ENCODE data around the gene ULK2. TPM values are rescaled to one million over a fixed set of nuclear protein-coding genes. Genes with fewer than 3 reads are reported as not detected.

Gene ULK2
- total RNA-seq, 3 donors from 2014 or later (not counting 1 experiment from before 2014, with no cell fraction given), result 13.7 to 20.6 (median 19.2) TPM

DNA sequence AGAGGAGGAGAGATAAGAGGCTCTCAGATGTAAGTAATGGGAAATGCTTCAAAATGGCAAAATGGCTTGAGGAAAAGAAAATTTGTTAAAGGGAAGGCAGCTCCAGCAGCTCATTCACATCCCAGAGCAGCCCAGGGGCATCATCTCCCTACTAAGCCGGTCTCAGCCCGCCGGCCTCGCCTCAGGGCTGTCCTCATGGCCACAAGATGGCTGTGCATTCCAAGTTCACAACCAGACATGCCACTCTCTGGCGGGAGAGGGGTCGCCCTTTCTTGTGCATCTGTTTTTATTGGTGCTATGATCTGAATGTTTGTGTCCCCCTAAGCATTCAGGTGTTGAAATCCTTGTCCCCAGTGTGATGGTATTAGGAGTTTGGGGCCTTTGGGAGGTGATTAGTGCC is 137.8 kb downstream of the ULK2 start:
- ATAC-seq (no peak), DNase-seq (no peak)
- TF ChIP-seq, protein P1, sequence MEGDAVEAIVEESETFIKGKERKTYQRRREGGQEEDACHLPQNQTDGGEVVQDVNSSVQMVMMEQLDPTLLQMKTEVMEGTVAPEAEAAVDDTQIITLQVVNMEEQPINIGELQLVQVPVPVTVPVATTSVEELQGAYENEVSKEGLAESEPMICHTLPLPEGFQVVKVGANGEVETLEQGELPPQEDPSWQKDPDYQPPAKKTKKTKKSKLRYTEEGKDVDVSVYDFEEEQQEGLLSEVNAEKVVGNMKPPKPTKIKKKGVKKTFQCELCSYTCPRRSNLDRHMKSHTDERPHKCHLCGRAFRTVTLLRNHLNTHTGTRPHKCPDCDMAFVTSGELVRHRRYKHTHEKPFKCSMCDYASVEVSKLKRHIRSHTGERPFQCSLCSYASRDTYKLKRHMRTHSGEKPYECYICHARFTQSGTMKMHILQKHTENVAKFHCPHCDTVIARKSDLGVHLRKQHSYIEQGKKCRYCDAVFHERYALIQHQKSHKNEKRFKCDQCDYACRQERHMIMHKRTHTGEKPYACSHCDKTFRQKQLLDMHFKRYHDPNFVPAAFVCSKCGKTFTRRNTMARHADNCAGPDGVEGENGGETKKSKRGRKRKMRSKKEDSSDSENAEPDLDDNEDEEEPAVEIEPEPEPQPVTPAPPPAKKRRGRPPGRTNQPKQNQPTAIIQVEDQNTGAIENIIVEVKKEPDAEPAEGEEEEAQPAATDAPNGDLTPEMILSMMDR (IDR thresholded peaks at IDR 0.05), result no peak
- peaks cover 3% of the 10 kb centered on the region for H3K4me1 ChIP-seq (ENCODE audit: control insufficient read depth, insufficient read depth, low read length)
- H3K4me1 Mint-ChIP-seq, result peaks cover 7 to 8% of the 10 kb centered on the region in 2 donors
- over 99% methylated on average over 6 of the region's 6 CpGs for WGBS (ENCODE audit: insufficient coverage)
- no peaks in the 10 kb centered on the region for H3K27me3 ChIP-seq (ENCODE audit: control insufficient read depth, insufficient read depth, low read length)
- no peak overlapping the region for H3K27ac ChIP-seq (ENCODE audit: low read length)
- H3K27ac Mint-ChIP-seq, result no peak overlapping the region
- no peaks in the 10 kb centered on the region for H3K9me3 Mint-ChIP-seq
- H3K36me3 ChIP-seq (ENCODE audit: control insufficient read depth, insufficient read depth, low read length), result no peaks in the 10 kb centered on the region
- no peak overlapping the region for H3K4me3 ChIP-seq (ENCODE audit: low read length)
- H3K9me3 ChIP-seq (ENCODE audit: control insufficient read depth, insufficient read depth, low read length), result no peaks in the 10 kb centered on the region
- H3K27me3 Mint-ChIP-seq (ENCODE audit: low read depth in 2 of 2), result peaks cover 0 to 3% of the 10 kb centered on the region in 2 donors
- H3K36me3 Mint-ChIP-seq, result no peaks in the 10 kb centered on the region
- no peak overlapping the region for H3K4me3 Mint-ChIP-seq
- intact Hi-C loops (cut with micrococcal nuclease), result no loop called here

DNA sequence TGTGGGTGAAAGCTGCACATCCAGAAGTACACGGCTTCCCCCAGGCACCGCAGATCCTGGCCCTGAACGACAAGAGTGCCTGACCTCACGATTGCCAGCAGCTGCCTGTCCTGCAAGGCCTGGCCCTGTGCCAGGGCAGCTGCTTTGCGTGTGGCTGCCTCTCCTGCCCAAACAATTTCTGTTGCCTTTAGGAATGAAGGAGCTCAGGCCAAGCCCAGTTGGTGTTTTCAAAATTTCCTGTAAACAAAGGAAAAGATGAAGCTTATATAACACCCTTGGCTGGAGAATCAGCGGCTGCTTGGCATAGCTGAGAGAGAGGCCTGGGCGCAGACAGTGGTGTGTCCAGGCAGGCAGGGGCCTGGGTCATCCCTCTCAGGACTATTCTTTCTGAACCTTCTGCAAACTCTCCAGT is 139.6 kb downstream of the ULK2 start:
- H3K9me3 Mint-ChIP-seq, result no peaks in the 10 kb centered on the region
- H3K36me3 ChIP-seq (ENCODE audit: control insufficient read depth, insufficient read depth, low read length), result no peaks in the 10 kb centered on the region
- H3K4me1 Mint-ChIP-seq, result peaks cover 8 to 16% of the 10 kb centered on the region in 2 donors
- DNase-seq (no peak), ATAC-seq (no peak)
- intact Hi-C loops (cut with micrococcal nuclease), result no loop called here
- no peak overlapping the region for H3K4me3 ChIP-seq (ENCODE audit: low read length)
- H3K4me3 Mint-ChIP-seq, result no peak overlapping the region
- no peak overlapping the region for H3K27ac ChIP-seq (ENCODE audit: low read length)
- TF ChIP-seq, protein P1 (IDR thresholded peaks at IDR 0.05), result no peak
- H3K27ac Mint-ChIP-seq, result no peak overlapping the region
- no peaks in the 10 kb centered on the region for H3K27me3 Mint-ChIP-seq (ENCODE audit: low read depth in 2 of 2)
- H3K36me3 Mint-ChIP-seq, result no peaks in the 10 kb centered on the region
- no peaks in the 10 kb centered on the region for H3K27me3 ChIP-seq (ENCODE audit: control insufficient read depth, insufficient read depth, low read length)
- WGBS (ENCODE audit: insufficient coverage), result 58% methylated on average over 7 of the region's 7 CpGs
- H3K9me3 ChIP-seq (ENCODE audit: control insufficient read depth, insufficient read depth, low read length), result no peaks in the 10 kb centered on the region
- H3K4me1 ChIP-seq (ENCODE audit: control insufficient read depth, insufficient read depth, low read length), result peaks cover 14% of the 10 kb centered on the region

DNA sequence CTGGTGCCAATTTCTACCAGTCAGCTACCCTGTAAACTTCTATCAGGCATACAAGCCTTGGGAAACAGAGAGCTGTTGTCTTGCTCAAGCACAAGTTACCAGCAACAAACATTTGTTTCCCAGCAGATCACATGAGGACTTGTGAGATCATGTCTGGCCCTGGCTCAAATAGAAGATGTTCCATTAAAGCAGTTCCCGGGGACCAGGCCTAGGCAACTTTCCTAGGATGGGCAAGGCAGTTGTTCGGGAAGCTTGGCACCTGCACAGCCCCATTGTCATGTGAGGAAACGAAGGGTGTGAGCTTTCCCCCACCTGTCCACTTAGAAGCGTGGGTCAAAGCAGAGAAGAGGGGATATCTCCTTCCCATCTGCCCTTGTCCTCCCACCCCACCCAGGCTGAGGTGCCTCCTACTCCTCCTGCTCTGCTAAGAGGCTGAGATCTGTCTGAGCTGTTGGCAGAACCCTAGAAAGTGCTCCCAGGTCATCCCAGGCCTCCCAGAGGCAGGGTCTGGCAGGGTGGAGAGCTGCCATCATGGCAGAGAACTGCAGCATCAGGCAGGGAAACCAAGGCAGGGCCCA is 140.1 kb downstream of the ULK2 start:
- peaks cover 14% of the 10 kb centered on the region for H3K4me1 ChIP-seq (ENCODE audit: control insufficient read depth, insufficient read depth, low read length)
- ATAC-seq (no peak), DNase-seq (no peak)
- Mint-ChIP-seq H3K4me3 (no peak overlapping the region), H3K27ac (no peak overlapping the region), H3K27me3 (ENCODE audit: low read depth in 2 of 2) (no peaks in the 10 kb centered on the region), H3K9me3 (no peaks in the 10 kb centered on the region), H3K4me1 (peaks cover 8 to 16% of the 10 kb centered on the region in 2 donors), H3K36me3 (no peaks in the 10 kb centered on the region)
- intact Hi-C loops (cut with micrococcal nuclease), result no loop called here
- TF ChIP-seq, protein P1 (IDR thresholded peaks at IDR 0.05), result no peak
- 94% methylated on average over 4 of the region's 4 CpGs for WGBS (ENCODE audit: insufficient coverage)
- H3K27me3 ChIP-seq (ENCODE audit: control insufficient read depth, insufficient read depth, low read length), result no peaks in the 10 kb centered on the region
- H3K36me3 ChIP-seq (ENCODE audit: control insufficient read depth, insufficient read depth, low read length), result no peaks in the 10 kb centered on the region
- no peak overlapping the region for H3K27ac ChIP-seq (ENCODE audit: low read length)
- no peaks in the 10 kb centered on the region for H3K9me3 ChIP-seq (ENCODE audit: control insufficient read depth, insufficient read depth, low read length)
- no peak overlapping the region for H3K4me3 ChIP-seq (ENCODE audit: low read length)

Data from natural killer cell (primary cell).